ENCODE measurements around the gene PTPRU. TPM values are rescaled to one million over a fixed set of nuclear protein-coding genes. Genes with fewer than 3 reads are reported as not detected.

PTPRU gene
- total RNA-seq, 1 experiment from 2014 or later, result 45.5 TPM

GRCh38 chr1:29318724-29319123 lies 82.4 kb downstream of the PTPRU start:
- no peak overlapping the region for H3T11ph ChIP-seq (ENCODE audit: low read length)
- no peaks in the 10 kb centered on the region for H3K23me2 ChIP-seq (ENCODE audit: insufficient read length, low read depth, low read length, poor library complexity, severe bottlenecking)
- H3K9me3 ChIP-seq (ENCODE audit: control insufficient read depth, low read depth, low read length), result no peaks in the 10 kb centered on the region
- no peak for DNase-seq
- Mint-ChIP-seq H3K36me3 (ENCODE audit: insufficient read depth in 1 of 3, low read depth in 3 of 3) (peaks cover 2 to 39% (median 35%) of the 10 kb centered on the region in 3 experiments; a peak in 6 of 7 replicates), H3K27ac (peak overlapping the region; percentile 8 to 74 (median 66); a peak in 3 of 7 replicates), H3K4me3 (peak overlapping the region in 1 of 2 experiments; percentile 43; a peak in 2 of 5 replicates), H3K9me3 (no peaks in the 10 kb centered on the region), H3K27me3 (ENCODE audit: low read depth) (no peaks in the 10 kb centered on the region), H3K4me1 (no peaks in the 10 kb centered on the region)
- no peaks in the 10 kb centered on the region for H3K79me2 ChIP-seq (ENCODE audit: insufficient read depth, low read length)
- no peaks in the 10 kb centered on the region for H3K79me1 ChIP-seq (ENCODE audit: insufficient read depth, low read depth, low read length, poor library complexity, severe bottlenecking)
- no peak overlapping the region for H4K91ac ChIP-seq (ENCODE audit: insufficient read length, low read depth, low read length)
- H2BK20ac ChIP-seq (ENCODE audit: low read depth, low read length, poor library complexity, severe bottlenecking), result no peak overlapping the region
- no CpG with 5 or more reads among the region's 10 CpGs for WGBS (ENCODE audit: extremely low coverage, insufficient read length, low lambda C conversion rate)
- no peak overlapping the region for H3K23ac ChIP-seq (ENCODE audit: insufficient read length, low read depth, low read length)
- no peak overlapping the region for H2AFZ ChIP-seq (ENCODE audit: low read length)
- H3K27ac ChIP-seq (ENCODE audit: insufficient read length, low read depth, low read length), result no peak overlapping the region
- no peaks in the 10 kb centered on the region for H3K4me1 ChIP-seq (ENCODE audit: insufficient read depth, low read length)
- no peak overlapping the region for H4K8ac ChIP-seq (replicated peaks; ENCODE audit: insufficient read length, low read depth, low read length)
- TF ChIP-seq, protein P1, sequence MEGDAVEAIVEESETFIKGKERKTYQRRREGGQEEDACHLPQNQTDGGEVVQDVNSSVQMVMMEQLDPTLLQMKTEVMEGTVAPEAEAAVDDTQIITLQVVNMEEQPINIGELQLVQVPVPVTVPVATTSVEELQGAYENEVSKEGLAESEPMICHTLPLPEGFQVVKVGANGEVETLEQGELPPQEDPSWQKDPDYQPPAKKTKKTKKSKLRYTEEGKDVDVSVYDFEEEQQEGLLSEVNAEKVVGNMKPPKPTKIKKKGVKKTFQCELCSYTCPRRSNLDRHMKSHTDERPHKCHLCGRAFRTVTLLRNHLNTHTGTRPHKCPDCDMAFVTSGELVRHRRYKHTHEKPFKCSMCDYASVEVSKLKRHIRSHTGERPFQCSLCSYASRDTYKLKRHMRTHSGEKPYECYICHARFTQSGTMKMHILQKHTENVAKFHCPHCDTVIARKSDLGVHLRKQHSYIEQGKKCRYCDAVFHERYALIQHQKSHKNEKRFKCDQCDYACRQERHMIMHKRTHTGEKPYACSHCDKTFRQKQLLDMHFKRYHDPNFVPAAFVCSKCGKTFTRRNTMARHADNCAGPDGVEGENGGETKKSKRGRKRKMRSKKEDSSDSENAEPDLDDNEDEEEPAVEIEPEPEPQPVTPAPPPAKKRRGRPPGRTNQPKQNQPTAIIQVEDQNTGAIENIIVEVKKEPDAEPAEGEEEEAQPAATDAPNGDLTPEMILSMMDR (conservative IDR thresholded peaks at IDR 0.05), result no peak
- no peak overlapping the region for H3K56ac ChIP-seq (ENCODE audit: insufficient read length, low read depth, low read length)
- no peaks in the 10 kb centered on the region for H3K27me3 ChIP-seq (ENCODE audit: insufficient read depth, low read length)
- H3K18ac ChIP-seq (ENCODE audit: insufficient read length, low read depth, low read length), result no peak overlapping the region
- no peak overlapping the region for H2BK120ac ChIP-seq (ENCODE audit: low read depth, low read length, poor library complexity, severe bottlenecking)
- no peak overlapping the region for H2BK15ac ChIP-seq (ENCODE audit: low read depth, low read length)
- no peak overlapping the region for H3K4me2 ChIP-seq (ENCODE audit: insufficient read depth, insufficient read length, low read length)
- no peaks in the 10 kb centered on the region for H4K20me1 ChIP-seq (ENCODE audit: control insufficient read depth, insufficient read depth, insufficient read length)
- H3K14ac ChIP-seq (ENCODE audit: insufficient read depth, low read length), result no peak overlapping the region
- no peak overlapping the region for H2AK5ac ChIP-seq (ENCODE audit: insufficient read length, low read length)
- H4K5ac ChIP-seq (ENCODE audit: insufficient read length, low read depth, low read length), result no peak overlapping the region
- no peak overlapping the region for H2BK12ac ChIP-seq (ENCODE audit: insufficient read length, low read depth, low read length)
- no peak overlapping the region for H3K4ac ChIP-seq (ENCODE audit: low read depth, low read length)
- no peak overlapping the region for H2BK5ac ChIP-seq (ENCODE audit: insufficient read length, low read length)
- no peak overlapping the region for H3K9ac ChIP-seq (ENCODE audit: extremely low read depth, insufficient read length, low read length)

All from H9 (cell line).